ENCODE measurements around the gene WWC2.

The WWC2 gene

GRCh38 chr4:183362036-183362435 lies 263.0 kb downstream of the WWC2 start:
- no peak for DNase-seq

GRCh38 chr4:183362916-183363542 lies 264.0 kb downstream of the WWC2 start:
- DNase-seq = no peak

GRCh38 chr4:183364025-183364424 lies 265.0 kb downstream of the WWC2 start:
- no peak for DNase-seq

- DNase-seq = no peak
Measured at GRCh38 chr4:183366206-183366835, 267.3 kb downstream of the WWC2 start.

GRCh38 chr4:183369073-183369472 lies 270.0 kb downstream of the WWC2 start:
- no peak for DNase-seq
